Osteoblast (primary cell): ENCODE results near the gene ADARB2. TPM values are rescaled to one million over a fixed set of nuclear protein-coding genes. Genes with fewer than 3 reads are reported as not detected.

Experiments used
- DNase-seq: peaks from one replicate; pipeline ENCODE4 v3.0.0; 2011; ENCODE audit warnings: low spot score, mixed read lengths; ENCODE audit not compliant: insufficient read length; ENCODE audit errors: missing footprints
- H2AFZ ChIP-seq: 2 replicates; pipeline ENCODE4 v1.6.0; 2011; ENCODE audit warnings: mild to moderate bottlenecking, low read length
- H3K27ac ChIP-seq: 2 replicates; pipeline ENCODE4 v1.5.1; 2011; ENCODE audit warnings: mild to moderate bottlenecking, low read depth, low read length, moderate library complexity
- H3K27me3 ChIP-seq: 2 replicates; pipeline ENCODE4 v1.6.0; 2012; ENCODE audit warnings: mild to moderate bottlenecking, control low read depth, inconsistent platforms, low read length, moderate library complexity; ENCODE audit not compliant: insufficient read depth
- H3K36me3 ChIP-seq: 2 replicates; pipeline ENCODE4 v1.5.1; 2011; ENCODE audit warnings: mild to moderate bottlenecking, low read length, control low read depth, moderate library complexity; ENCODE audit not compliant: insufficient read depth
- H3K4me1 ChIP-seq: 2 replicates; pipeline ENCODE4 v1.5.1; 2011; ENCODE audit warnings: mild to moderate bottlenecking, low read length, control low read depth, moderate library complexity; ENCODE audit not compliant: insufficient read depth
- H3K4me2 ChIP-seq: 2 replicates; pipeline ENCODE4 v1.6.0; 2011; ENCODE audit warnings: mild to moderate bottlenecking, low read length; ENCODE audit not compliant: insufficient read depth
- H3K4me3 ChIP-seq: fragments of 200-600 bp; sonication (generic); 3 replicates; pipeline ENCODE4 v1.5.1; 2012; ENCODE audit warnings: mild to moderate bottlenecking, low read length, inconsistent platforms; ENCODE audit not compliant: insufficient read depth
- H3K79me2 ChIP-seq: 2 replicates; pipeline ENCODE4 v1.6.0; 2012; ENCODE audit warnings: mild to moderate bottlenecking, low read length, control low read depth, inconsistent platforms; ENCODE audit not compliant: insufficient read depth
- H3K9me3 ChIP-seq: 2 replicates; pipeline ENCODE4 v1.5.1; 2011; ENCODE audit warnings: low read depth, low read length, control low read depth
- H4K20me1 ChIP-seq: 2 replicates; pipeline ENCODE4 v1.6.0; 2012; ENCODE audit warnings: mild to moderate bottlenecking, low read length, control low read depth; ENCODE audit not compliant: insufficient read depth
- total RNA-seq: library from RNA; depleted of rRNA; stranded (reverse); fragments of >200 nt; gene quantifications from 2 replicates; pipeline ENCODE4 v1.2.3, GENCODE V29; 2012
- TF ChIP-seq, protein P1 (sequence below): IDR thresholded peaks from 2 replicates; pipeline ENCODE4 v1.5.1; 2011; ENCODE audit warnings: mild to moderate bottlenecking, low read depth, low read length, moderate library complexity; ENCODE audit errors: extremely low read depth

The ADARB2 gene
- total RNA-seq, 1 donor = not detected

DNA sequence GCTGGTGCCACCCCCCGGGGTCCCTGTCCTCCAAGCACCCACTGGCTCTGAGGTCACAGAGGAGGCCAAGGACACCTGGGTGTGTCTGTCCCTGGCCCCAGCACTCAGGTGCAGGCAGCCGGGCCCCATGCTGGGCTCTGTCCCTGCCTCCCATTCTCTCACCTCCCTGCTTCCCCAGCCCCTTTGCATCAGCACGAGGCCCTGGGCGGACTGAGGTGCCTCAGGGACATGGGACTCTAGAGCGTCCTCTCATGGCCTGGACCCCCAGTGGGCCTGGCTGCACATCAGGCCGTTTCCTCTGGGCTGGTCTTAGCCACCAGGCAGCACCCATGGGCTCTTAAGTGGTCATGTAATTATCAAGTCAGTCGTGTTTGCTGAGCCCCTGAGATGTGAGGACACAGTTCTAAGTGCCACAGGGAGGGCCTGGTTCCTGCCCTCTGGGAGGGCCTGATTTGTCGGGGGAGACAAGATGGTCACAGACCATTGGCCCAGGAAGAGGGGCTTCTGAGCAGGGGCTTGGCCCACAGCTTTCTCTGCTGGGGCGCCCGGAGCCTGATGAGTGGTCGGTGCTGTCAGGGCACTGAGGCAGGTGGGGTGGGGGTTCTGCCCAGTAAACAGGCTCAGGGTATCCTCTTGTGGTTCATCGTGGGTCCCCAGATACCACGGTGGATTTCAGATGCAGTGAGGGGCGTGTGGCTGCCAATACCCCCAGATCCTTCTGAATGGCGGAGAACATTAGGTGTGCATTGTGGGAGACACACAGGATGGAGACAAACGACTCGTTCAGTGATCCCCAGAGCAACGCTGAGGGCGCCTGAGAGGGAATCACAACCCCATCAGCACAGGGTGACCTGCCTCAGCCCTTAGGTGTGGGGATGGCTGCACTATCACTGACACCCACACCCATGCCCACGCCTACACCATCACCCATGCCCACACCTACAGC lies 528.7 kb downstream of the ADARB2 start:
- Histone ChIP-seq H3K36me3 (no peaks in the 10 kb centered on the region), H4K20me1 (no peaks in the 10 kb centered on the region), H3K27ac (no peak overlapping the region), H3K27me3 (no peaks in the 10 kb centered on the region), H3K79me2 (no peaks in the 10 kb centered on the region), H3K9me3 (no peaks in the 10 kb centered on the region), H3K4me2 (no peak overlapping the region), H2AFZ (no peak overlapping the region), H3K4me1 (no peaks in the 10 kb centered on the region), H3K4me3 (no peak overlapping the region)
- peak; percentile 63 for DNase-seq
- TF ChIP-seq, protein P1, sequence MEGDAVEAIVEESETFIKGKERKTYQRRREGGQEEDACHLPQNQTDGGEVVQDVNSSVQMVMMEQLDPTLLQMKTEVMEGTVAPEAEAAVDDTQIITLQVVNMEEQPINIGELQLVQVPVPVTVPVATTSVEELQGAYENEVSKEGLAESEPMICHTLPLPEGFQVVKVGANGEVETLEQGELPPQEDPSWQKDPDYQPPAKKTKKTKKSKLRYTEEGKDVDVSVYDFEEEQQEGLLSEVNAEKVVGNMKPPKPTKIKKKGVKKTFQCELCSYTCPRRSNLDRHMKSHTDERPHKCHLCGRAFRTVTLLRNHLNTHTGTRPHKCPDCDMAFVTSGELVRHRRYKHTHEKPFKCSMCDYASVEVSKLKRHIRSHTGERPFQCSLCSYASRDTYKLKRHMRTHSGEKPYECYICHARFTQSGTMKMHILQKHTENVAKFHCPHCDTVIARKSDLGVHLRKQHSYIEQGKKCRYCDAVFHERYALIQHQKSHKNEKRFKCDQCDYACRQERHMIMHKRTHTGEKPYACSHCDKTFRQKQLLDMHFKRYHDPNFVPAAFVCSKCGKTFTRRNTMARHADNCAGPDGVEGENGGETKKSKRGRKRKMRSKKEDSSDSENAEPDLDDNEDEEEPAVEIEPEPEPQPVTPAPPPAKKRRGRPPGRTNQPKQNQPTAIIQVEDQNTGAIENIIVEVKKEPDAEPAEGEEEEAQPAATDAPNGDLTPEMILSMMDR = no peak

DNA sequence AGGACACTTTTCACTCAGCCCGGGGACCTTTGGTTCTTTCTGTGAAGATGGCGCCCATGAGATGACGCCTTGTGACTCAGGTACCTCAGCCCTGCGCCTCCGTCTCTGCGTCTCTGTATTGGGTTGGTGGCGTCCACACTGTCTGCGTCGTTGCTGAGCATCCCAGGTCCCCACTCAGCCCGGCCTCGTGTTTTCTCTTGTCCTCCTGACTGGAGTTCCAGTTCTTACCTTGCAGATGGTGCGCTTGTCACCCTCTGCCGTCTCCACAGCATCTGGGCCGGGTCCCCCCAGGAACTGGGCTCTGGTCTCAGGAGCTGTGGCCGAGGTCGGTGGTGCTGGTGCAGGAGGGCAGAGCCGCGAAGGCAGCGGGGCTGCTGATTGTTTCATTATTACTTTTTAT lies 530.7 kb downstream of the ADARB2 start:
- H3K4me3 ChIP-seq = no peak overlapping the region
- TF ChIP-seq, protein P1 = no peak
- H2AFZ ChIP-seq = no peak overlapping the region
- H3K9me3 ChIP-seq = no peaks in the 10 kb centered on the region
- H3K79me2 ChIP-seq = no peaks in the 10 kb centered on the region
- H3K27ac ChIP-seq = no peak overlapping the region
- no peaks in the 10 kb centered on the region for H3K36me3 ChIP-seq
- H3K4me2 ChIP-seq = no peak overlapping the region
- H4K20me1 ChIP-seq = no peaks in the 10 kb centered on the region
- DNase-seq = peak; percentile 66
- H3K27me3 ChIP-seq = no peaks in the 10 kb centered on the region
- no peaks in the 10 kb centered on the region for H3K4me1 ChIP-seq

DNA sequence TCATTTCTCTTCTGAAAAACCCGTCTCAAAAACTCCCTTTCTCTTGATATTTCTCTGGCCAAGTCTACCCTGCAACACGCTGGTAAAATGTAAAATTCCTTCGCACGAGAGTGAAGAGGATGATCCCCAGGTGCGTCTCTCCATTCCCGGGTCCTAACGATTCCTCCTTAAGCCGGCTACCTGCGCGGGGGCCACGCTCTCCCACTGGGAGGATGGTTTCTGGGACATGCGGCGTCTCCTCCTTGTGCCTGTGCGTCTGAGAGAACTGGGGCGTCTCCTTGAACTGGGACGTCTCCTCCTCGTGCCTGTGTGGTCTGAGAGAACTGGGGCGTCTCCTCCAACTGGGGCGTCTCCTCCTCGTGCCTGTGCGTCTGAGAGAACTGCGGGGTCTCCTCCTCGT lies 531.2 kb downstream of the ADARB2 start:
- H3K79me2 ChIP-seq = no peaks in the 10 kb centered on the region
- H3K9me3 ChIP-seq = no peaks in the 10 kb centered on the region
- no peak overlapping the region for H3K4me3 ChIP-seq
- TF ChIP-seq, protein P1 = no peak
- H3K36me3 ChIP-seq = no peaks in the 10 kb centered on the region
- H3K4me2 ChIP-seq = no peak overlapping the region
- H4K20me1 ChIP-seq = no peaks in the 10 kb centered on the region
- no peak overlapping the region for H2AFZ ChIP-seq
- peak; percentile 56 for DNase-seq
- no peak overlapping the region for H3K27ac ChIP-seq
- H3K27me3 ChIP-seq = no peaks in the 10 kb centered on the region
- H3K4me1 ChIP-seq = no peaks in the 10 kb centered on the region

DNA sequence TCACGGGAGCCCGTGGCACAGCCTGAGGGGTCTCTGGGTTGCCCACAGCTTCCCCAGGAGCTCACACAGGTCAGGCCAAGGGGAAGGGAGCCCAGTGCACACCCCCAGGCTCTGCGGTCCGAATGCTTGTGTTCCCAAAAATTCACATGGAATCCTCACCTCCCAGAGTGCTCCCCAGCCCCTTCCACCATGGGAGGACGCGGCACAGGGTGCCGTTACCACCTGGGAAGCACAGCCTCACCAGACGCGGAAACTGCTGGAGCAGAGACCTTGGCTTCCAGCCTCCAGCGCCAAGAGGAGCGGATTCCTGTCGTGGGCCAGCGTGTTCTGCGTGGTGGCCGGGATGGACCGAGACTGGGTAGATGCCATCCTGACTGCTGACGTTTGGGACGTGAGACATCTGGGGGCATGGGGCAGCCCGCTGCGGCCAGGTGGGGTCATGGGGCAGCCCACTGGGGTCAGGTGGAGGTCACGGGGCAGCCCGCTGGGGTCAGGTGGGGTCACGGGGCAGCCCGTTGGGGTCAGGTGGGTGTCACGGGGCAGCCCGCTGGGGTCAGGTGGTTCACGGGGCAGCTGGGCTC lies 531.8 kb downstream of the ADARB2 start:
- Histone ChIP-seq H3K9me3 (no peaks in the 10 kb centered on the region), H3K4me1 (no peaks in the 10 kb centered on the region), H3K27ac (no peak overlapping the region), H3K27me3 (no peaks in the 10 kb centered on the region), H3K4me2 (no peak overlapping the region), H3K36me3 (no peaks in the 10 kb centered on the region), H3K4me3 (no peak overlapping the region), H2AFZ (no peak overlapping the region), H4K20me1 (no peaks in the 10 kb centered on the region), H3K79me2 (no peaks in the 10 kb centered on the region)
- peak; percentile 38 for DNase-seq
- TF ChIP-seq, protein P1 = no peak
